BLaER1 treated with 17β-estradiol and CSF1 and Interleukin-3, amounts not matched to agents 10 nM and 100 nM (cell line): ENCODE measurements around the gene KCNK15.

Experiments
- H3K27ac ChIP-seq, 11 experiments: shearing (Covaris generic); formaldehyde crosslinking; 2 replicates each; pipeline ENCODE4 v1.8.1; 2022
- H3K27me3 ChIP-seq, 11 experiments: shearing (Covaris generic); formaldehyde crosslinking; 2 replicates each; pipeline ENCODE4 v1.8.1; 2022
- H3K36me3 ChIP-seq, 11 experiments: shearing (Covaris generic); formaldehyde crosslinking; 2 replicates each; pipeline ENCODE4 v1.8.1; 2022
- H3K4me1 ChIP-seq, 10 experiments: shearing (Covaris generic); formaldehyde crosslinking; 2 replicates each; pipeline ENCODE4 v1.8.1; 2022
- H3K4me2 ChIP-seq, 11 experiments: shearing (Covaris generic); formaldehyde crosslinking; 2 replicates each; pipeline ENCODE4 v1.8.1; 2022
- H3K4me3 ChIP-seq, 10 experiments: shearing (Covaris generic); formaldehyde crosslinking; 2 replicates each; pipeline ENCODE4 v1.8.1; 2022
- H3K9ac ChIP-seq, 11 experiments: shearing (Covaris generic); formaldehyde crosslinking; 2 replicates each; pipeline ENCODE4 v1.8.1; 2022
- H3K9me3 ChIP-seq, 11 experiments: shearing (Covaris generic); formaldehyde crosslinking; replicated peaks in 1 of 11; 2 replicates each; pipeline ENCODE4 v1.8.1; 2022
- H4K20me1 ChIP-seq, 11 experiments: shearing (Covaris generic); formaldehyde crosslinking; 2 replicates each; pipeline ENCODE4 v1.8.1; 2022
- Cebpa-rat ChIP-seq, 11 experiments: shearing (Covaris generic); IDR thresholded peaks; 2 replicates each; pipeline ENCODE4 v1.8.1; 2022

The KCNK15 gene

GRCh38 chr20:44746367-44747165, 901 bp downstream of the KCNK15 start:
- TF ChIP-seq Cebpa-rat (IDR thresholded peaks at IDR 0.05), result no peak
- H3K4me2 ChIP-seq, result peak overlapping the region in 3 of 11 experiments; percentile 47 to 56 (median 54); a peak in 4 of 22 replicates
- H3K9ac ChIP-seq, result no peak overlapping the region
- no peaks in the 10 kb centered on the region for H3K9me3 ChIP-seq
- peaks cover 6 to 36% (median 24%) of the 10 kb centered on the region in 10 experiments; a peak in 18 of 20 replicates for H3K4me1 ChIP-seq
- H3K36me3 ChIP-seq, result no peaks in the 10 kb centered on the region
- no peaks in the 10 kb centered on the region; a peak in 2 of 22 replicates for H4K20me1 ChIP-seq
- H3K4me3 ChIP-seq, result no peak overlapping the region
- peaks cover 15 to 37% (median 28%) of the 10 kb centered on the region in 11 experiments for H3K27me3 ChIP-seq
- H3K27ac ChIP-seq, result no peak overlapping the region

GRCh38 chr20:44747166-44748004, 1.7 kb downstream of the KCNK15 start:
- no peak for TF ChIP-seq Cebpa-rat (IDR thresholded peaks at IDR 0.05)
- no peak overlapping the region for H3K27ac ChIP-seq
- no peak overlapping the region for H3K4me3 ChIP-seq
- H3K27me3 ChIP-seq, result peaks cover 15 to 37% (median 28%) of the 10 kb centered on the region in 11 experiments
- H3K4me2 ChIP-seq, result no peak overlapping the region
- no peaks in the 10 kb centered on the region; a peak in 2 of 22 replicates for H4K20me1 ChIP-seq
- no peak overlapping the region for H3K9ac ChIP-seq
- H3K4me1 ChIP-seq, result peaks cover 6 to 44% (median 33%) of the 10 kb centered on the region in 10 experiments; a peak in 18 of 20 replicates
- no peaks in the 10 kb centered on the region for H3K36me3 ChIP-seq
- H3K9me3 ChIP-seq, result no peaks in the 10 kb centered on the region

- Histone ChIP-seq H3K9ac (no peak overlapping the region), H3K27me3 (peaks cover 15 to 37% (median 28%) of the 10 kb centered on the region in 11 experiments), H3K4me1 (peaks cover 6 to 48% (median 36%) of the 10 kb centered on the region in 10 experiments; a peak in 18 of 20 replicates), H3K4me3 (no peak overlapping the region), H3K27ac (no peak overlapping the region), H3K36me3 (no peaks in the 10 kb centered on the region), H3K9me3 (no peaks in the 10 kb centered on the region), H4K20me1 (no peaks in the 10 kb centered on the region; a peak in 2 of 22 replicates), H3K4me2 (no peak overlapping the region)
- TF ChIP-seq Cebpa-rat (IDR thresholded peaks at IDR 0.05), result no peak
These were observed 2.3 kb downstream of the KCNK15 start for GRCh38 chr20:44748005-44748370.

- H4K20me1 ChIP-seq, result no peaks in the 10 kb centered on the region; a peak in 2 of 22 replicates
- no peak overlapping the region for H3K4me3 ChIP-seq
- no peaks in the 10 kb centered on the region for H3K36me3 ChIP-seq
- peaks cover 6 to 48% (median 36%) of the 10 kb centered on the region in 10 experiments; a peak in 18 of 20 replicates for H3K4me1 ChIP-seq
- no peak overlapping the region for H3K9ac ChIP-seq
- peaks cover 15 to 19% (median 16%) of the 10 kb centered on the region in 11 experiments for H3K27me3 ChIP-seq
- peak overlapping the region; percentile 16 to 72 (median 62); a peak in 19 of 22 replicates for H3K4me2 ChIP-seq
- no peak overlapping the region for H3K27ac ChIP-seq
- no peak for TF ChIP-seq Cebpa-rat (IDR thresholded peaks at IDR 0.05)
- H3K9me3 ChIP-seq, result no peaks in the 10 kb centered on the region
These were observed 4.6 kb downstream of the KCNK15 start for GRCh38 chr20:44750081-44750805.

- Histone ChIP-seq H4K20me1 (no peaks in the 10 kb centered on the region; a peak in 2 of 22 replicates), H3K4me2 (peak overlapping the region in 7 of 11 experiments; percentile 22 to 72 (median 62); a peak in 15 of 22 replicates)
- TF ChIP-seq Cebpa-rat (IDR thresholded peaks at IDR 0.05), result no peak
These were observed 6.7 kb downstream of the KCNK15 start for GRCh38 chr20:44752099-44752931.

GRCh38 chr20:44754554-44754953, 8.9 kb downstream of the KCNK15 start:
- Histone ChIP-seq H3K36me3 (no peaks in the 10 kb centered on the region), H3K27ac (no peak overlapping the region), H3K27me3 (no peaks in the 10 kb centered on the region), H3K4me3 (no peak overlapping the region), H3K9ac (no peak overlapping the region), H3K4me2 (no peak overlapping the region), H4K20me1 (no peaks in the 10 kb centered on the region; a peak in 2 of 22 replicates), H3K4me1 (peaks cover 0 to 31% (median 28%) of the 10 kb centered on the region in 10 experiments; a peak in 16 of 20 replicates), H3K9me3 (no peaks in the 10 kb centered on the region)
- TF ChIP-seq Cebpa-rat (IDR thresholded peaks at IDR 0.05), result no peak

More at GRCh38 chr20:44752099-44752931, 6.7 kb downstream of the KCNK15 start:
- peaks cover 0 to 32% (median 28%) of the 10 kb centered on the region in 10 experiments; a peak in 16 of 20 replicates for H3K4me1 ChIP-seq
- H3K27ac ChIP-seq, result no peak overlapping the region
- H3K9me3 ChIP-seq, result no peaks in the 10 kb centered on the region
- peak overlapping the region in 2 of 11 experiments; percentile 6 to 28; a peak in 1 of 22 replicates for H3K9ac ChIP-seq
- H3K36me3 ChIP-seq, result no peaks in the 10 kb centered on the region
- no peaks in the 10 kb centered on the region for H3K27me3 ChIP-seq
- H3K4me3 ChIP-seq, result no peak overlapping the region

- Histone ChIP-seq H3K36me3 (no peaks in the 10 kb centered on the region), H4K20me1 (no peaks in the 10 kb centered on the region; a peak in 2 of 22 replicates), H3K9me3 (no peaks in the 10 kb centered on the region), H3K27me3 (no peaks in the 10 kb centered on the region), H3K4me1 (peaks cover 0 to 23% (median 14%) of the 10 kb centered on the region in 10 experiments; a peak in 15 of 20 replicates), H3K9ac (no peak overlapping the region), H3K4me3 (no peak overlapping the region), H3K27ac (no peak overlapping the region), H3K4me2 (no peak overlapping the region)
- TF ChIP-seq Cebpa-rat (IDR thresholded peaks at IDR 0.05), result no peak
These were observed 10.5 kb downstream of the KCNK15 start for GRCh38 chr20:44756011-44756688.
